Tibial artery (tissue), 4 donors: ENCODE data around the gene SYN1.

ENCODE experiments used
- DNase-seq, 2 donors: peaks; one replicate each; pipeline ENCODE4 v3.0.0-alpha.2; 2019
- H3K27ac ChIP-seq, 2 donors: fragments of 200-600 bp; sonication (generic) in 1 of 2; 1 replicate in 1 of 2; 2 replicates in 1 of 2; pipeline ENCODE4 v1.5.1; 2018 to 2019; ENCODE audit warnings: mild to moderate bottlenecking in 1 of 2
- H3K27me3 ChIP-seq, 2 donors: fragments of 200-600 bp; sonication (generic) in 1 of 2; one replicate each; pipeline versions ENCODE4 v1.5.1 to v1.6.0; 2016 to 2019
- H3K36me3 ChIP-seq, 3 donors: fragments of 200-600 bp; sonication (generic) in 2 of 3; one replicate each; pipeline ENCODE4 v1.5.1; 2016 to 2019; ENCODE audit warnings: mild to moderate bottlenecking in 2 of 3
- H3K4me1 ChIP-seq, 4 donors: fragments of 200-600 bp; sonication (generic) in 2 of 4; 1 replicate in 3 of 4; 2 replicates in 1 of 4; pipeline ENCODE4 v1.5.1; 2016 to 2019
- H3K4me3 ChIP-seq, 2 donors: fragments of 200-600 bp; sonication (generic) in 1 of 2; 1 replicate in 1 of 2; 2 replicates in 1 of 2; pipeline ENCODE4 v1.5.1; 2018 to 2019; ENCODE audit warnings: mild to moderate bottlenecking in 2 of 2
- H3K9me3 ChIP-seq, 3 donors: fragments of 200-600 bp; sonication (generic) in 1 of 3; one replicate each; pipeline ENCODE4 v1.5.1; 2016 to 2019
- intact Hi-C: fragments of 100-400 bp; cut with DNase I; formaldehyde crosslinking; loops from one replicate; pipeline ENCODE4 v1.15.0; 2023; ENCODE audit warnings: low total_unique reads
- TF ChIP-seq, protein P1 (sequence below), 2 experiments: fragments of 200-600 bp in 1 of 2; fragments of 450-650 bp in 1 of 2; IDR thresholded peaks; one replicate each; pipeline ENCODE4 v1.5.1; 2017 to 2019; ENCODE audit warnings: antibody characterized with exemption in 2 of 2, mild to moderate bottlenecking in 1 of 2, moderate library complexity in 1 of 2

The SYN1 gene

DNA sequence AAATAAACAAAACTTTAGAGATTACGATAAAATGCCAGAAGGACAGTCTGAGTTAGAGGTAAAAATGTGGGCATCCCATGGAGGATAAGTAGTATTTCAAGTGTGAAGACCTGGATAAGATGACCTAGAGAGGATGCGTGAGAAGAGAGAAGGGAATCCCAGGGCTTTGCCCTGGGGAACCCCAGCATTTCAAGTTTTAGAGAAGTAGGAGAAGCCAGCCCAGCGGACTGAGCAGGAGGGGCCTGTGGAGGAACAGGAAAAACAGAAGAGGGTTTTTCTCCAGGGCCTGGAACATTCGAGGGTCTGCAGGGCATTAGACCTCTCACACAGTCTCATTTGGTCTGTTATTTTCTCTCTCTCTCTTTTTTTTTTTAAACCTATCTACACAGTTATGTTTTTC, 13.0 kb upstream of the SYN1 start:
- no peaks in the 10 kb centered on the region for H3K4me1 ChIP-seq
- DNase-seq: no peak
- H3K27me3 ChIP-seq: no peaks in the 10 kb centered on the region
- no peak overlapping the region for H3K27ac ChIP-seq
- no peaks in the 10 kb centered on the region for H3K9me3 ChIP-seq
- TF ChIP-seq, protein P1, sequence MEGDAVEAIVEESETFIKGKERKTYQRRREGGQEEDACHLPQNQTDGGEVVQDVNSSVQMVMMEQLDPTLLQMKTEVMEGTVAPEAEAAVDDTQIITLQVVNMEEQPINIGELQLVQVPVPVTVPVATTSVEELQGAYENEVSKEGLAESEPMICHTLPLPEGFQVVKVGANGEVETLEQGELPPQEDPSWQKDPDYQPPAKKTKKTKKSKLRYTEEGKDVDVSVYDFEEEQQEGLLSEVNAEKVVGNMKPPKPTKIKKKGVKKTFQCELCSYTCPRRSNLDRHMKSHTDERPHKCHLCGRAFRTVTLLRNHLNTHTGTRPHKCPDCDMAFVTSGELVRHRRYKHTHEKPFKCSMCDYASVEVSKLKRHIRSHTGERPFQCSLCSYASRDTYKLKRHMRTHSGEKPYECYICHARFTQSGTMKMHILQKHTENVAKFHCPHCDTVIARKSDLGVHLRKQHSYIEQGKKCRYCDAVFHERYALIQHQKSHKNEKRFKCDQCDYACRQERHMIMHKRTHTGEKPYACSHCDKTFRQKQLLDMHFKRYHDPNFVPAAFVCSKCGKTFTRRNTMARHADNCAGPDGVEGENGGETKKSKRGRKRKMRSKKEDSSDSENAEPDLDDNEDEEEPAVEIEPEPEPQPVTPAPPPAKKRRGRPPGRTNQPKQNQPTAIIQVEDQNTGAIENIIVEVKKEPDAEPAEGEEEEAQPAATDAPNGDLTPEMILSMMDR (IDR thresholded peaks at IDR 0.05): no peak
- no peak overlapping the region for H3K4me3 ChIP-seq
- peaks cover 0 to 25% (median 15%) of the 10 kb centered on the region in 3 donors for H3K36me3 ChIP-seq
- intact Hi-C loops: no loop called here

DNA sequence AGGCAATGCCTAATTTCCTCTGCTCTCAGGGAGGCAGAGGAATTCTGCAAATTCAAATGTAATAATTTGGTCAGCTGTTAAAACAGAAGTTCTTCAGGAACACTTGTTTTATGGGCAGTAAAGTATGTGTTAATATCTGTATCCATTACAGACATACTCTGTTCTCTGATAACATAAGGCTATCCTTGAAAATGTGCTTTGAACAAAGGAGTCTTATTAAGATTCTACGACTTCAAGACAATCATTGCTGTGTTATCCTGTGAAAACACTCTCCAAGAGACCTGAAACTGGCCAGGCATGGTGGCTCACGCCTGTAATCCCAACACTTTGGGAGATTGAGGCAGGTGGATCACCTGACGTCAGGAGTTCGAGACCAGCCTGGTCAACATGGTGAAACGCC, 12.0 kb upstream of the SYN1 start:
- Histone ChIP-seq H3K27me3 (no peaks in the 10 kb centered on the region), H3K9me3 (no peaks in the 10 kb centered on the region), H3K4me1 (no peaks in the 10 kb centered on the region), H3K27ac (no peak overlapping the region), H3K4me3 (no peak overlapping the region), H3K36me3 (peaks cover 0 to 15% (median 9%) of the 10 kb centered on the region in 3 donors)
- intact Hi-C loops: no loop called here
- TF ChIP-seq, protein P1 (IDR thresholded peaks at IDR 0.05): no peak
- DNase-seq: no peak

DNA sequence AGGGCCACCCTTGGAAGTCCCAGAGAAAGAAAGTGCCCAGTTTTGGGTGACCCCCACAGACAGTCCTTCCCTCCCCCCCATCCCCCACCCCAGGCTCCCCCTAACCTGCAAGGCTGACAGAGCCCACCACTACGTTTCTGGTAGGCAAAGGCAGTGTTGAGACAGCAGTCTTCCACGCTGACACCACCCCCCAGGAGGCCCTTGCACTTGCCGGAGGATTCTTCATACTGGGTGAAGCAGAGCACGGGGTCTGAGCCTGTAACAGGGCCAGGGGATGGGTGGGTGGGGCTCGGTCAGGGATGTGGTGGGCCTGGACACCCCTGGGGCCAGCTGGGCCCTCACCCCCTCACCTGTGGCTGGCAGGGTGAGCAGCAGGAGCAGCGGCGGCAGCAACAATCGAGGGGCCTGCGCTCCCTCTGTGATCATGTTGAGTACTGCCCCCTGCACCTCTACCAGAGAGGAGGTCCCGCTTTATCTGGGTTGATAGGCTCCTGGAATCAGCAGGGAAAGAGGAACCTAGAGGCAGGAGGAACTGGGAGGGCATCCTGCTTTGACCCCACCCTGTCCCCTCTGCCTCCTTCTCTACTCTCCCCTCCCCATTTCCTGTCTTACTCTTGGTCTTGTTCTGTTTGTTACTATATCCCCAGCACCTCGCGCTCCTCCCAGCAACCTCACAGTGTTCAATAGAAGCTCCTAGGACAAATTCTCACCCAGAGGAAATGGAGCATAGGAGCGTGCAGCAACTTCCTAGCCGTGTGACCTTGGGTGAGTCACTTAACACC, 10.0 kb upstream of the SYN1 start, which contains the start of gene CFP:
Gene CFP, minus strand, starts transcription at position 512 of the 782 bp plus-strand sequence. Its CDS starts 86 bp downstream, at position 426.
- Histone ChIP-seq H3K9me3 (no peaks in the 10 kb centered on the region), H3K4me3 (no peak within 1 kb of the TSS), H3K27ac (no peak within 1 kb of the TSS), H3K27me3 (no peaks in the 10 kb centered on the region), H3K4me1 (no peaks in the 10 kb centered on the region), H3K36me3 (peaks cover 0 to 3% (median 0%) of the 10 kb centered on the region in 3 donors)
- intact Hi-C loops: no loop called here
- TF ChIP-seq, protein P1 (IDR thresholded peaks at IDR 0.05): no peak
- no peak for DNase-seq

DNA sequence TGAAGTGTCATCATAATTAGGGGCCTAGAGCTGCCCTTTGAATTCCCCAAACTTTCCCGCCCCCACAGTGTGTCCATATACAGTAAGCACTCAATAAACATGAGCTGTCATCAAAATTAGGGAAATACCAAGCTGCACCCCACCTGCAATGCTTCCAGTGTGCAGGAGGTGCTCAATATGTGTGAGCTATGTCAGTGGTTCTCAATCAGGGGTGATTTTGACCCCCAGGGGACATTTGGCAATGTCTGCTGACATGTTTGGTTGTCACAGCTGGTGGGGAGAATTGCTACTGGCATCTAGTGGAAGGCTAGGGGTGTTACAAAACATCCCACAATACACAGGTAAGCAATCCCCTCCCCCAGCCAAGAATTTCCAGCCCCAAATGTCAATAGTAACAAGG, 9.3 kb upstream of the SYN1 start:
- Histone ChIP-seq H3K4me3 (no peak overlapping the region), H3K27me3 (no peaks in the 10 kb centered on the region), H3K4me1 (no peaks in the 10 kb centered on the region), H3K9me3 (no peaks in the 10 kb centered on the region), H3K36me3 (no peaks in the 10 kb centered on the region), H3K27ac (no peak overlapping the region)
- intact Hi-C loops: no loop called here
- no peak for DNase-seq
- TF ChIP-seq, protein P1 (IDR thresholded peaks at IDR 0.05): no peak

DNA sequence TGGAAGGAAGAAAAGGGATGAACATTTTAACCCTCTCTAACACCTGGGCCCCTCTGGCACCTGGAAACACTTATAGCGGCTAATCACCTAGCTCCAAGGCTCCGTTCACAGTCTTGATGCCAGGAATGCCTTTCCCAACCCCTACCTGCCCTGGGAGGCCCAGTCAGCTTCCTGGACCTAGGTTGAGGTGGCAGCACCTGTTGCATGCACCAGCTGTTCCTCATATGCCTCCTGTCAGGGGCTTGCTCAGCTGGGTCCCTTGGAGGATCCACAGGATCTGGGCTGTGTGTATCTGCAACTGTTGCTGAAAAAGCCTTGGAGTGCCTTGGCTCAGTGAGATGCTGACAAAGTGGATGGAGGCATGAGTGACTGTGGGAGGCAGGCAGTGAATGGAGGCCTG, 5.7 kb upstream of the SYN1 start:
- TF ChIP-seq, protein P1 (IDR thresholded peaks at IDR 0.05): no peak
- peaks cover 0 to 4% (median 0%) of the 10 kb centered on the region in 4 donors for H3K4me1 ChIP-seq
- H3K9me3 ChIP-seq: no peaks in the 10 kb centered on the region
- H3K4me3 ChIP-seq: no peak overlapping the region
- no peak overlapping the region for H3K27ac ChIP-seq
- intact Hi-C loops: no loop called here
- peaks cover 0 to 7% of the 10 kb centered on the region in 2 donors for H3K27me3 ChIP-seq
- DNase-seq: no peak
- H3K36me3 ChIP-seq: no peaks in the 10 kb centered on the region
